ENCODE measurements around the gene CEP41.

Gene CEP41

DNA sequence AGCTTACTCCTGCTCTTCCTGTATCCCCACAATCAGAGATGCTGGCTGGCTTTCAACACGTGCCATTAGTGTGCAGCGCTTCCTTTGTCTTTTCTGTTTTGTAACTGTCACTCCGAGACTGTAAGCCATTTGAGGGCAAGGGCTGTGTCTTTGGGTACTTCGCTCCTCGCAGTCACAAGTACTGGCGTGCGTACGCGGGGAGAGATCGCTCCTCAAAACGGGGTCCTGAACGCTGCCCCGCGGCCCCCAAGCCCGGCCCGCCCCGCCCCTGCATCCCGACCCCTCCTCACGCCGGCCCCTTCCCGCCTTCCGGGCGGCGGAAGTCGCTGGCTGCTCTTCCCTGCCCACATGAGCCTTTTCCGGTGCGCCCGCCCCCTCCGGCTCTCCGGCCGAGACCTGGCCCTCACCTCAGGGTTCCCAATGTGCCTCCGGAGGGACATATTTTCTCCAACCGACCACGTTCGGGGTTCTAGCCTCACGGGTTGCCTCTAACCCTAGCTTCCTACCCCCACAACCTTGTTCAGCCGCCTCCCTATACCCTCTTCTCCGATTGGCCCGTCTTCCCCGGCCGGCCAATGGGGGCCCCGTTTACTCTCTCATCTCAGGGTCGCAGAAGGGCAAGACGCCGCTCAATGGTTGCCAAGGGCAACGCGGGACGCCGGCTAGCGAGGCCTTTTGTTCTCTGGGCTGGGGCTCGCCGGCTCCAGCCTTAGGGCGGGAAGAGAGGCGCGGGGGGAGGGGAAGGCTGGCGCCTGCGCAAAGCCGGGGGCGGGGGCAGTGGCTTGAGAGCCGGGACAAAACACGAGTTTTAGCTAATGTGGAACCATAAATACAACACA is at the start of gene CEP41:
Gene CEP41, minus strand, starts transcription at position 490 of the 839 bp plus-strand sequence. Its CDS starts 50 bp downstream, at position 440.
- DNase-seq, result peak; percentile 97 to 98 (median 98)

DNA sequence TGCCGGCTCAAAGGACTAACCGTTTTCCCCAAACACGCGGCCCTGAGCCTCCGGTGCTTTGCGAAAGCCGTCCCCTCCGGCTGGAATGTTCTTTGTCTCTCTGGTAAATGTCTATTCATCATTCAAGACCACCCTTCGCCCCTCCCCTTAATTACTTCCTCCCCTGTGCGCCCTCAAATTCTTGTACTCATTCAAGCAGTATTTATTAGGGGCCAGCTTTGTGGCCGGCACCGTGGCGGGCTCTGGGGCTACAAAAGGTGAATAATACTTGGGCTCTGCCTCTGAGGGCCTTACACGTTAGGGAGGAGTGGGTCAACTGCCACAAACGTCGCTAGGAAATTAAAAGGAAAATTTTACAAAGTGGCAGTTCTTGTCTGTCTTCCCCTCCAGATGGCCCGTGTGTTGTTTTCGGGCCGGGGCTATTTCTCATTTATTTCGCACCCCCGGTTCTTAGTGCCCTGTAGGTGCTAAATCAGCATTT is 49.5 kb upstream of the CEP41 start:
- no peak for DNase-seq

GRCh38 chr7:130489140-130489983 is 48.5 kb upstream of the CEP41 start:
- DNase-seq, result no peak

GRCh38 chr7:130488392-130489139 is 47.8 kb upstream of the CEP41 start:
- DNase-seq, result no peak

- no peak for DNase-seq
Observed at GRCh38 chr7:130486954-130487436, 46.2 kb upstream of the CEP41 start.

DNA sequence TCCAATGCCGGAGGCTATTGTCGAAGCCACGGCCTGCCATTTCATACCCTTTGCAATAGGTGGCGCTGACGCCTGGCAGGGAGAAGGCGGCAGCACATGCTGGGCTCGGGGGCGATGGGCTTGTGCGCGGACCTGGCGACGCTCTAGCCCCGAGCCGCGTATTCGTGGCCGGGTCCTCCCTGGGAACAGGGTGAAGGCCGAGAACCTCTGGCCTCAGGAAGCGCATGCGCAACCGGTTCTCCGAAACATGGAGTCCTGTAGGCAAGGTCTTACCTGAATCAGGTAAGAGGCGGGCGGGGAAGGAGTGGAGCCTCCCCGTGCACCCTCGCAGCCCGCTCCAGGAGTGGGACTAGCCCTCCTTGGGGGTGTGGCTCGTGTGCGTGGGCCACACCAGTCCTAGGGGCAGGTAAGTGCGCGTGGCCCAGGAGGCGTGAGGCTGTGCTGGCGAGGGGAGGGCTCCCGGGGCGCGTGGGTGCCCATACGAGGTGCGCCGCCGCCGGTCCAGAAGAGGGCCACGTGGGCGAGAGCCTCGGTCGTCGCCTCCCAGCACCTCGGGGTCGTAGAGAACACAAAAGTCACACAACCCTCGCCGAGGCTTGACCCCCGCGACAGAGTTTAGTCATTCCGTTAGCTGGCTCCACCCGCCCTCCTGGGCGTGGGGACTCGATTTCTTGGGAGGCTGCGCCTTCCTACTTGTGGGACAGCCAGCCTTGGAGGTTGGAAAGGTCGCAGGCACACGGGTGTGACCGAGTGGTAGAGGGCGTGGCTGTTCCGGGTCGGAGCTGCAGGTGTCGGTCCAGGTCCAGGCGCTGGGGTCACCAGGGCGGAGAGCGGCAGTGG is 45.5 kb upstream of the CEP41 start:
- DNase-seq, result peak; percentile 61 to 74 (median 68)

GRCh38 chr7:130485734-130486113 is 44.9 kb upstream of the CEP41 start:
- DNase-seq, result no peak

- DNase-seq, result no peak
Observed at GRCh38 chr7:130483031-130483430, 42.2 kb upstream of the CEP41 start.

GRCh38 chr7:130481898-130482297 is 41.1 kb upstream of the CEP41 start:
- DNase-seq, result no peak

GRCh38 chr7:130479716-130480400 is 39.0 kb upstream of the CEP41 start:
- peak in 2 of 3 donors; percentile 30 to 39 for DNase-seq

DNA sequence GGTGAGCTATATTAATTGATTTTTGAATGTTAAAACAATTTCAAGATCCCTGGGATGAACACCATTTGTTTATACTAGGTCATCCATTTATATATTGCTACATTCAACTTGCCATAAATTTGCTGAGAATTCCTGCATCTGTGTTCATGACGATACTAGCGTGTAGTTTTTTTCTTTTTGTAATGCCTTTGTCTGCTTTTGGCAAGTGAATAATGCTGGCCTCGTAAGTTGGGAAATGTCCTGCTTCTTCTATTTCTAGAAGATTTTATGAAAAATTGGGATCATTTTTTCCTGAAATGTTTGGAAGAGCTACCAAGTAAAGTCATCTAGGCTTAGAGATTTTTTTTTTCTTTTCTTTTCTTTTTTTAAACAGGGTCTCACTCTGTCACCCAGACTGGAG is 38.2 kb upstream of the CEP41 start:
- DNase-seq, result no peak

GRCh38 chr7:130476297-130477150 is 35.7 kb upstream of the CEP41 start:
- no peak for DNase-seq

DNA sequence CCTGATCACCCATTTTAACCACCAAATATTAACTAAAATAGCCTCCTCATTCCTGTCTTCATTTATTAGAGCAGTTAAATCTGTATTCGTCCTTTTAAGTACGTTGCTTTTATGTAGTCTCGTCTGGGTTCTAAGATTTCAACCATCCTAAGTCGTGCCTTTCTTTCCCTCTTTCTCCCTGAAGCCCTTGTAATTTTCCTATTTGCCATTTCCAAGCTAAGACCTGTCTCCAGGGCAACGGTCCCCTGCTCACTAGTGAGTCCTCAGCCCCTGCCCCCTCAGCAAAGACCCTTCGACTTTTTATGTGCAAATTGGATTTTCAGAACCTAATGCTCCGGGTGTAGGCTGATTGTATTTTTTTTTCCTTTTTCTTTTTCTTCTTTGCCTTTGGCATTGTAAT is 35.0 kb upstream of the CEP41 start:
- DNase-seq, result no peak

DNA sequence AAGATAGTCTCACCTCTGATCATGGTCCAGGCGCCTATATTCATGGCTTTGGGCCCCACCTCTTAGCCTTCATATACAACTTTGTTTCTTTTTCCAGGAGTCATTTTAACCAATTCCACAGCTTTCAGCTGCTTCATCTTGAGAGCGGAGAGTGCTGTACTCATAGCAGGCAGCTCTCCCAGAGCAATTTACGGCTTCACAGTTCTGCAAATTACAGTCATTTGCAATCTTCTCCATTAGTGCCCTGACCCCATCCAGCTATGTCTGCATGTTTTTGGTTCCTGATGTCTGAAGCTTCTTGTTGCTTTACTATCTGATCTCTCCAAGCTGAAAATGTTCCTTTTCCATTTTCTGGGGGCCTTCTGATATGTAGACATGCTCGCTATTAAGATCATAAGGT is 33.1 kb upstream of the CEP41 start:
- DNase-seq, result no peak

DNA sequence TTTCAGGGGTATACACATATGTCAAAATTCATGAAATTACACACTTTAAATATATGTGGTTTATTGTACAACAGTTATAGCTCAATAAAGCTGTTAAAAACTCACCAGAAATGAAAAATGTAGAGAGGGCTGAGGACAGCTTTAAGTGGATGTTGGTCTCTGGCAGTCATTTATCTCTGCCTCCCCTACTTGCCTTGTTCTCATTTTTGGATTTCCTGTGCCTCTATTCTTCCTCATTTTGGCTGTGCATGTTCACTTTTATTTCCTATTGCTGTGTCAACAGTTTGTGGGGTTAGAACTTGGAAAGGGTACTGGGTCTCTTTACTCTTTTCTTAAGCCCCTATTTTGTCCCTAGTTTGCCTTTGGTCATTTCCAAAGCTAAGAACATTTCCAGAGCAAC is 32.5 kb upstream of the CEP41 start:
- peak in 2 of 3 donors; percentile 49 to 54 for DNase-seq

- no peak for DNase-seq
Observed at GRCh38 chr7:130471974-130472373, 31.2 kb upstream of the CEP41 start.

DNA sequence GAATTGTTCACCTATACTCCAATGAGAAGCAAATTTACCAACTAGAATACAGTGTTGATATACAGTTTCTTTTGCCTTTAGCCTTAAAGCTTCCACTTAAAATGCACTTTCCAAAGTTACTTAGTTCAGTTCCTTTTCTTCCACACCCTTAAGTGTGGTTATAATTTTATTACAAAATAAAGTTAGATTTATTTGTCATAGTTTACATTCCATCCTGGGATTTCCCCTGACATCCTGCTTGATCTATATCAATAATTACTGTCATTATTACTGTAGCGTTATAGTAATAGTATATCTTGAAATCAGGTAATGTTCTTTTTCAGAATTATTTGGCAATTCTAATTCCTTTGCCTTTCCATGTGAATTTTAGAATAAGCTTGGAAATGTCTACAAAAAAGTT is 27.8 kb upstream of the CEP41 start:
- DNase-seq, result no peak

DNA sequence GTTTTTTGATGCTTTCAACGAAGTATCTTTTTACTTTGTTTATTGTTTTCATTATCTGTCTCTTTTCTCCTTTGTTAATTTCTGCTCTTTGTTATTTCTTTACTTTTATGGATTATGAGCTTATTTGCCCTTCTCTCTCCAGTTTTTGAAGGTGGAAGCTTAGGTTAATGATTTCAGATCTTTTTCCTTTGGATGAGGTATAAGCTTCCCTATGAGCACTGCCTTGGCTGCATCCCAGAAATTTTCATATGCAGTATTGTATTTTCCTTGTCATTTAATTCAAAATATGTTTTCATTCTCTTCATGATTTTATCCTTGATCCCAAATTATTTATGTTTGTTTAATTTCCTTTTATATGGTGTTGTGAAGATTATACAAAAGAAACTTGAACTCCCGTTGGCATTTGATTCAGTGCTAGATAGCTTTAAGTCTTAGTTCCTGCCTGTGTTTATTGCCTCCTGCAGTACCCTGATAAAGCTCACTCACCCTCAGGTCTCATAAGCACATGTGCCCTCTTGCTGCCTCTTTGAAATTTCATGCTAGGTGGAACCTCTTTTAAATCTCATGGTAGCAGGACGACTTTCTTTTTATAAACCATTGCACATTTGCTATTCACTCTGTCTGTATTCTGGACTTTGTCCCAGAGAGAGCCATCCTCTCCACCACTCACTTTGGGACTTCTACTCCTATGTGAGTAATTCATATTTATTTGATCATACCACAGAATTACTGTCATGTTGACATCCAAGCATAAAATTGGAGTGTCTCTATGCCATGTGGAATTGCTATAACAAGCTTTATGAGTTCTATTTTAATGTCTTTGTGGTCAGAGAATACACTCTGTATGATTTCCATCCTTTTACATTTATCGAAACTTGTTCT is 23.0 kb upstream of the CEP41 start:
- no peak for DNase-seq

DNA sequence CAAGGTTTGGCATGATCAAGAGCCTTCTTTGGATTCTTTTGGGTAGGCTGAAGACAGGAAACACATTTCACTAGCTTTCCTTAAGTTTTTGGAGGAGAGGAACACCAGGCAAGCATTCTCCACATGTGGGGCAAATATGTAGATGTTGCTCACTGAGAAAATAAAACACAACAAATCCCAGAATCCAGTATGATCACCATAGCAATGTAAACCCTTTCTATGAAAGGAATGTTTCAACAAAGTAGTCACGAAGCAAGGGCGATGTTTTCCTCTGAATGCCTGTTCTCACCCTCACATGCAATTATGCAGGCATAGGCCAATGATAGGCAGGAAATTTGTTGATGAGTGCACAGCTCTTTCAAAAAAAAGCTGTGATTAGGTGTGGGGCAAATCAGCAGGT is 20.5 kb upstream of the CEP41 start:
- DNase-seq, result no peak
